Activated CD8-positive, alpha-beta memory T cell treated with anti-CD3 and anti-CD28 coated beads, Interleukin-2, amount 50 U/mL, for 4 hours (primary cell): ENCODE results near the gene CNTD1.
"Not testable (repeated sequence)": the region's sequence is repeated elsewhere in the genome, so short reads cannot be mapped to it uniquely, and the experiment has no call there.

Source experiments
- DNase-seq: peaks from one replicate; pipeline ENCODE4 v3.0.0-alpha.2; 2020

Gene CNTD1

GRCh38 chr17:42798383-42799380 lies at the start of gene CNTD1, which contains the start of gene COA3:
Gene CNTD1 (plus strand): TSS chr17:42798861. CDS start chr17:42799068, 207 bp downstream.
Gene COA3 (minus strand): TSS chr17:42798704. CDS start chr17:42798681, 23 bp downstream.
- DNase-seq = peak; percentile 78

GRCh38 chr17:42748908-42749798 lies 49.5 kb upstream of the CNTD1 start:
- no peak for DNase-seq

- no peak for DNase-seq
Measured at GRCh38 chr17:42750739-42751344, 47.8 kb upstream of the CNTD1 start.

- DNase-seq = no peak
Measured at GRCh38 chr17:42751628-42752027, 47.0 kb upstream of the CNTD1 start.

GRCh38 chr17:42754782-42755181 lies 43.9 kb upstream of the CNTD1 start:
- DNase-seq = no peak

GRCh38 chr17:42759982-42760651 lies 38.5 kb upstream of the CNTD1 start:
- no peak for DNase-seq

- DNase-seq = no peak
Measured at GRCh38 chr17:42760652-42761581, 37.7 kb upstream of the CNTD1 start, which contains the start of gene RAMP2. Gene RAMP2 (plus strand): TSS chr17:42761227. CDS start chr17:42761262, 35 bp downstream.

GRCh38 chr17:42761638-42762037 lies 37.0 kb upstream of the CNTD1 start:
- no peak for DNase-seq

GRCh38 chr17:42766124-42766523 lies 32.5 kb upstream of the CNTD1 start:
- no peak for DNase-seq

GRCh38 chr17:42767512-42767911 lies 31.1 kb upstream of the CNTD1 start:
- DNase-seq = no peak

GRCh38 chr17:42768006-42768405 lies 30.7 kb upstream of the CNTD1 start:
- not testable (repeated sequence) for DNase-seq

- DNase-seq = not testable (repeated sequence)
Measured at GRCh38 chr17:42769964-42770363, 28.7 kb upstream of the CNTD1 start.

- no peak for DNase-seq
Measured at GRCh38 chr17:42772945-42773289, 25.7 kb upstream of the CNTD1 start.

- peak; percentile 71 for DNase-seq
Measured at GRCh38 chr17:42773290-42774035, 25.2 kb upstream of the CNTD1 start, which contains the start of gene VPS25. Gene VPS25 (plus strand): TSS chr17:42773449. CDS start chr17:42773476, 27 bp downstream.

- DNase-seq = no peak
Measured at GRCh38 chr17:42774066-42774745, 24.5 kb upstream of the CNTD1 start.

GRCh38 chr17:42775534-42776098 lies 23.0 kb upstream of the CNTD1 start:
- DNase-seq = no peak

GRCh38 chr17:42778570-42778969 lies 20.1 kb upstream of the CNTD1 start:
- DNase-seq = no peak

- DNase-seq = no peak
Measured at GRCh38 chr17:42779304-42779935, 19.2 kb upstream of the CNTD1 start.
